Stomach (tissue), 4 donors: ENCODE results near the gene SH3BGRL2.
"Not testable (repeated sequence)": the region's sequence is repeated elsewhere in the genome, so short reads cannot be mapped to it uniquely, and the experiment has no call there.

Source experiments
- POLR2A ChIP-seq, 4 donors: fragments of 450-650 bp; IDR thresholded peaks; one replicate each; pipeline ENCODE4 v1.6.1; 2016; ENCODE audit warnings: antibody characterized with exemption in 4 of 4, control low read depth in 2 of 4, mild to moderate bottlenecking in 1 of 4, moderate library complexity in 1 of 4
- POLR2AphosphoS5 ChIP-seq, 3 donors: sonication (generic); formaldehyde crosslinking; IDR thresholded peaks; one replicate each; pipeline ENCODE4 v1.6.1; 2016; ENCODE audit warnings: antibody characterized with exemption in 3 of 3
- TF ChIP-seq, protein P1 (sequence below), 7 experiments: fragments of 450-650 bp in 4 of 7; fragments of 200-600 bp in 3 of 7; sonication (generic) in 3 of 7; IDR thresholded peaks; one replicate each; pipeline ENCODE4 v1.5.1; 2016 to 2019; ENCODE audit warnings: antibody characterized with exemption in 7 of 7, control low read depth in 2 of 7, mild to moderate bottlenecking in 1 of 7

DNA sequence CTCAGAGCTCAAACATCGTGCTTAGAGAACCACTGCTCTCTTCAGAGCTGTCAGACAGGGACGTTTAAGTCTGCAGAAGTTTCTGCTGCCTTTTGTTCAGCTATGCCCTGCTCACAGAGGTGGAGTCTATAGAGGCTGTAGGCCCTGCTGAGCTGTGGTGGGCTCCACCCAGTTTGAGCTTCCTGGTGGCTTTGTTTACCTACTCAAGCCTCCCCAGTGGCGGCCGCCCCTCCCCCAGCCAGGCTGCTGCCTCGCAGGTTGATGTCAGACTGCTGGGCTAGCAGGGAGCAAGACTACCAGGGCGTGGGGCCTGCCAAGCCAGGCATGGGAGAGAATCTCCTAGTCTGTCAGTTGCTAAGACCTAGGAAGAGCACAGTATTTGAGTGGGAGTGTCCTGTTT, 32.5 kb downstream of the SH3BGRL2 start:
- TF ChIP-seq POLR2A (IDR thresholded peaks at IDR 0.05) = not testable (repeated sequence)
- peak in 1 of 3 donors; percentile 53 for TF ChIP-seq POLR2AphosphoS5 (IDR thresholded peaks at IDR 0.05)
- TF ChIP-seq, protein P1, sequence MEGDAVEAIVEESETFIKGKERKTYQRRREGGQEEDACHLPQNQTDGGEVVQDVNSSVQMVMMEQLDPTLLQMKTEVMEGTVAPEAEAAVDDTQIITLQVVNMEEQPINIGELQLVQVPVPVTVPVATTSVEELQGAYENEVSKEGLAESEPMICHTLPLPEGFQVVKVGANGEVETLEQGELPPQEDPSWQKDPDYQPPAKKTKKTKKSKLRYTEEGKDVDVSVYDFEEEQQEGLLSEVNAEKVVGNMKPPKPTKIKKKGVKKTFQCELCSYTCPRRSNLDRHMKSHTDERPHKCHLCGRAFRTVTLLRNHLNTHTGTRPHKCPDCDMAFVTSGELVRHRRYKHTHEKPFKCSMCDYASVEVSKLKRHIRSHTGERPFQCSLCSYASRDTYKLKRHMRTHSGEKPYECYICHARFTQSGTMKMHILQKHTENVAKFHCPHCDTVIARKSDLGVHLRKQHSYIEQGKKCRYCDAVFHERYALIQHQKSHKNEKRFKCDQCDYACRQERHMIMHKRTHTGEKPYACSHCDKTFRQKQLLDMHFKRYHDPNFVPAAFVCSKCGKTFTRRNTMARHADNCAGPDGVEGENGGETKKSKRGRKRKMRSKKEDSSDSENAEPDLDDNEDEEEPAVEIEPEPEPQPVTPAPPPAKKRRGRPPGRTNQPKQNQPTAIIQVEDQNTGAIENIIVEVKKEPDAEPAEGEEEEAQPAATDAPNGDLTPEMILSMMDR (IDR thresholded peaks at IDR 0.05) = not testable (repeated sequence)
